Naive thymus-derived CD8-positive, alpha-beta T cell (primary cell): ENCODE measurements around the gene PLAC1. TPM values are rescaled to one million over a fixed set of nuclear protein-coding genes. Genes with fewer than 3 reads are reported as not detected.

Source experiments
- ATAC-seq, 2 donors: fragments of 150-1000 bp; cut with Tn5 transposase in 1 of 2; sonication (Bioruptor Pico), chemical (Tn5 transposase) in 1 of 2; 1 replicate in 1 of 2; 2 replicates in 1 of 2; pipeline ENCODE4 v1.10.0; 2021; ENCODE audit warnings: mild to moderate bottlenecking in 2 of 2, moderate library complexity in 2 of 2
- POLR2A ChIA-PET: fragments of 350-600 bp; sonication (Branson Sonifier 250); formaldehyde crosslinking; loops from one replicate; lab custom pipeline; 2021; ENCODE audit warnings: antibody characterized with exemption; lab: Charles Lee
- DNase-seq, 10 donors: peaks; one replicate each; pipeline versions ENCODE4 v3.0.0 to v3.0.0-alpha.2; 2020 to 2022
- H3K27ac Mint-ChIP-seq, 10 donors: one replicate each; pipeline ENCODE4 v1.8.0; 2020 to 2022; ENCODE audit warnings: mild to moderate bottlenecking in 10 of 10, mixed read lengths in 10 of 10, moderate library complexity in 4 of 10, inconsistent platforms in 1 of 10
- H3K27me3 Mint-ChIP-seq, 5 donors: one replicate each; pipeline ENCODE4 v1.8.0; 2021 to 2022; ENCODE audit warnings: mixed read lengths in 5 of 5
- H3K36me3 Mint-ChIP-seq, 3 donors: one replicate each; pipeline ENCODE4 v1.8.0; 2020 to 2022; ENCODE audit warnings: mixed read lengths in 3 of 3, mild to moderate bottlenecking in 2 of 3, inconsistent platforms in 1 of 3
- H3K4me1 Mint-ChIP-seq, 4 donors: one replicate each; pipeline ENCODE4 v1.8.0; 2021 to 2022; ENCODE audit warnings: mixed read lengths in 4 of 4
- H3K4me3 Mint-ChIP-seq, 10 donors: one replicate each; pipeline ENCODE4 v1.8.0; 2020 to 2022; ENCODE audit warnings: mild to moderate bottlenecking in 10 of 10, mixed read lengths in 10 of 10, moderate library complexity in 6 of 10, inconsistent platforms in 1 of 10
- H3K9me3 Mint-ChIP-seq, 9 donors: one replicate each; pipeline ENCODE4 v1.8.0; 2020 to 2022; ENCODE audit warnings: mixed read lengths in 9 of 9, mild to moderate bottlenecking in 3 of 9, inconsistent platforms in 1 of 9, moderate library complexity in 1 of 9
- polyA plus RNA-seq, 3 donors: library from polyadenylated mRNA; unstranded; fragments of 300-500 nt; fragmentation: Illumina TruSeq; gene quantifications; one replicate each; pipeline ENCODE4 v1.2.3, GENCODE V29; 2021
- total RNA-seq, 8 experiments: library from RNA in 2 of 8; stranded (reverse) in 2 of 8; gene quantifications; one replicate each; pipeline ENCODE4 v1.2.3 and lab custom pipeline; 2021 to 2026

Gene PLAC1
- total and polyA plus RNA-seq, 5 experiments from 2014 or later: not detected

GRCh38 chrX:134538316-134538715 lies 120.0 kb downstream of the PLAC1 start:
- no peak overlapping the region for H3K4me3 Mint-ChIP-seq
- DNase-seq (no peak), ATAC-seq (no peak)
- peaks cover 0 to 5% (median 1%) of the 10 kb centered on the region in 4 donors for H3K4me1 Mint-ChIP-seq
- peaks cover 0 to 3% (median 0%) of the 10 kb centered on the region in 5 donors for H3K27me3 Mint-ChIP-seq
- no peak overlapping the region for H3K27ac Mint-ChIP-seq
- POLR2A ChIA-PET: no interaction called here
- H3K9me3 Mint-ChIP-seq: no peaks in the 10 kb centered on the region
- H3K36me3 Mint-ChIP-seq: no peaks in the 10 kb centered on the region

GRCh38 chrX:134537179-134537955 lies 120.9 kb downstream of the PLAC1 start:
- Mint-ChIP-seq H3K36me3 (no peaks in the 10 kb centered on the region), H3K27ac (no peak overlapping the region), H3K9me3 (no peaks in the 10 kb centered on the region), H3K27me3 (peaks cover 0 to 3% (median 0%) of the 10 kb centered on the region in 5 donors), H3K4me1 (no peaks in the 10 kb centered on the region), H3K4me3 (no peak overlapping the region)
- no peak for ATAC-seq
- no peak for DNase-seq
- POLR2A ChIA-PET: no interaction called here

- no peak overlapping the region for H3K27ac Mint-ChIP-seq
- H3K4me3 Mint-ChIP-seq: no peak overlapping the region
- ATAC-seq (no peak), DNase-seq (no peak)
- no peaks in the 10 kb centered on the region for H3K4me1 Mint-ChIP-seq
- no peaks in the 10 kb centered on the region for H3K36me3 Mint-ChIP-seq
- no peaks in the 10 kb centered on the region for H3K9me3 Mint-ChIP-seq
- no peaks in the 10 kb centered on the region for H3K27me3 Mint-ChIP-seq
- POLR2A ChIA-PET: no interaction called here
Observed at GRCh38 chrX:134533952-134534351, 124.3 kb downstream of the PLAC1 start.

- H3K4me3 Mint-ChIP-seq: no peak overlapping the region
- POLR2A ChIA-PET: no interaction called here
- no peak for ATAC-seq
- no peaks in the 10 kb centered on the region for H3K36me3 Mint-ChIP-seq
- DNase-seq: no peak
- H3K27ac Mint-ChIP-seq: no peak overlapping the region
- H3K27me3 Mint-ChIP-seq: no peaks in the 10 kb centered on the region
- no peaks in the 10 kb centered on the region for H3K9me3 Mint-ChIP-seq
- H3K4me1 Mint-ChIP-seq: no peaks in the 10 kb centered on the region
Observed at GRCh38 chrX:134533352-134533751, 124.9 kb downstream of the PLAC1 start.

- Mint-ChIP-seq H3K9me3 (no peaks in the 10 kb centered on the region), H3K4me1 (no peaks in the 10 kb centered on the region), H3K4me3 (no peak overlapping the region), H3K27me3 (no peaks in the 10 kb centered on the region), H3K27ac (no peak overlapping the region), H3K36me3 (no peaks in the 10 kb centered on the region)
- POLR2A ChIA-PET: no interaction called here
- no peak for DNase-seq
- no peak for ATAC-seq
Observed at GRCh38 chrX:134530845-134531244, 127.4 kb downstream of the PLAC1 start.

GRCh38 chrX:134529481-134529880 lies 128.8 kb downstream of the PLAC1 start:
- DNase-seq (no peak), ATAC-seq (no peak)
- no peaks in the 10 kb centered on the region for H3K4me1 Mint-ChIP-seq
- H3K4me3 Mint-ChIP-seq: no peak overlapping the region
- peak overlapping the region in 1 of 10 donors; percentile 27 for H3K27ac Mint-ChIP-seq
- POLR2A ChIA-PET: no interaction called here
- no peaks in the 10 kb centered on the region for H3K9me3 Mint-ChIP-seq
- H3K27me3 Mint-ChIP-seq: no peaks in the 10 kb centered on the region
- no peaks in the 10 kb centered on the region for H3K36me3 Mint-ChIP-seq

- H3K4me1 Mint-ChIP-seq: no peaks in the 10 kb centered on the region
- H3K9me3 Mint-ChIP-seq: no peaks in the 10 kb centered on the region
- POLR2A ChIA-PET: no interaction called here
Observed at GRCh38 chrX:134528960-134529359, 129.3 kb downstream of the PLAC1 start.

GRCh38 chrX:134526399-134526798 lies 131.9 kb downstream of the PLAC1 start:
- no peak overlapping the region for H3K4me3 Mint-ChIP-seq
- H3K36me3 Mint-ChIP-seq: no peaks in the 10 kb centered on the region
- POLR2A ChIA-PET: no interaction called here
- H3K27ac Mint-ChIP-seq: no peak overlapping the region
- no peaks in the 10 kb centered on the region for H3K27me3 Mint-ChIP-seq
- ATAC-seq (no peak), DNase-seq (no peak)
- no peaks in the 10 kb centered on the region for H3K9me3 Mint-ChIP-seq
- H3K4me1 Mint-ChIP-seq: peaks cover 3 to 9% (median 6%) of the 10 kb centered on the region in 4 donors

More at GRCh38 chrX:134528960-134529359, 129.3 kb downstream of the PLAC1 start:
- Mint-ChIP-seq H3K27me3 (no peaks in the 10 kb centered on the region), H3K36me3 (no peaks in the 10 kb centered on the region), H3K4me3 (no peak overlapping the region), H3K27ac (peak overlapping the region in 2 of 10 donors; percentile 32 to 71)
- ATAC-seq (no peak), DNase-seq (no peak)

- DNase-seq (no peak), ATAC-seq (no peak)
- no peaks in the 10 kb centered on the region for H3K36me3 Mint-ChIP-seq
- H3K4me1 Mint-ChIP-seq: peaks cover 3 to 9% (median 6%) of the 10 kb centered on the region in 4 donors
- POLR2A ChIA-PET: no interaction called here
- H3K4me3 Mint-ChIP-seq: no peak overlapping the region
- no peaks in the 10 kb centered on the region for H3K27me3 Mint-ChIP-seq
- no peaks in the 10 kb centered on the region for H3K9me3 Mint-ChIP-seq
- no peak overlapping the region for H3K27ac Mint-ChIP-seq
Observed at GRCh38 chrX:134525086-134525792, 133.0 kb downstream of the PLAC1 start.

GRCh38 chrX:134524181-134524580 lies 134.1 kb downstream of the PLAC1 start:
- POLR2A ChIA-PET: no interaction called here
- Mint-ChIP-seq H3K27ac (no peak overlapping the region), H3K27me3 (no peaks in the 10 kb centered on the region), H3K9me3 (no peaks in the 10 kb centered on the region), H3K36me3 (no peaks in the 10 kb centered on the region), H3K4me3 (no peak overlapping the region), H3K4me1 (peaks cover 3 to 9% (median 6%) of the 10 kb centered on the region in 4 donors)
- DNase-seq (no peak), ATAC-seq (no peak)

- Mint-ChIP-seq H3K4me3 (no peak overlapping the region), H3K27me3 (no peaks in the 10 kb centered on the region), H3K27ac (no peak overlapping the region), H3K36me3 (no peaks in the 10 kb centered on the region), H3K4me1 (peaks cover 3 to 9% (median 6%) of the 10 kb centered on the region in 4 donors), H3K9me3 (peaks cover 0 to 2% (median 0%) of the 10 kb centered on the region in 9 donors)
- POLR2A ChIA-PET: no interaction called here
- no peak for ATAC-seq
- DNase-seq: no peak
Observed at GRCh38 chrX:134520860-134521390, 137.3 kb downstream of the PLAC1 start.
